B cell (primary cell): ENCODE measurements around the gene AKR1B15. TPM values are rescaled to one million over a fixed set of nuclear protein-coding genes. Genes with fewer than 3 reads are reported as not detected.

Experiments used
- ATAC-seq: fragments of 200-7000 bp; cut with Tn5 transposase; one replicate; pipeline ENCODE4 v1.10.0; 2021; ENCODE audit warnings: low read depth, mild to moderate bottlenecking, moderate number of reproducible peaks, moderate library complexity
- CTCF ChIA-PET: fragments of 350-600 bp; sonication (Branson Sonifier 250); formaldehyde crosslinking; loops from one replicate; lab custom pipeline; 2021; ENCODE audit warnings: antibody characterized with exemption, inconsistent platforms; lab: Charles Lee
- POLR2A ChIA-PET: fragments of 350-600 bp; sonication (Branson Sonifier 250); formaldehyde crosslinking; loops from one replicate; lab custom pipeline; 2021; ENCODE audit warnings: antibody characterized with exemption; lab: Charles Lee
- DNase-seq: peaks from one replicate; pipeline ENCODE4 v3.0.0; 2013
- H2AFZ ChIP-seq: 2 replicates; pipeline ENCODE4 v1.6.1; 2012; ENCODE audit warnings: mild to moderate bottlenecking, low read depth, low read length; ENCODE audit not compliant: insufficient read depth, poor library complexity, severe bottlenecking
- H3K27ac ChIP-seq, 2 donors: 1 replicate in 1 of 2; 2 replicates in 1 of 2; pipeline ENCODE4 v1.5.1; 2012 to 2013; ENCODE audit warnings: low read length in 2 of 2, mild to moderate bottlenecking in 2 of 2, moderate library complexity in 1 of 2
- H3K27me3 ChIP-seq, 4 experiments: fragments of 200-600 bp in 1 of 4; sonication (generic) in 1 of 4; replicated peaks in 1 of 4; 1 replicate in 2 of 4; 2 replicates in 2 of 4; pipeline versions ENCODE4 v1.6.1 to v1.7.0; 2013 to 2016; ENCODE audit warnings: low read length in 3 of 4, mild to moderate bottlenecking in 2 of 4, mixed read lengths in 1 of 4, moderate library complexity in 1 of 4; ENCODE audit not compliant: insufficient read depth in 4 of 4, control insufficient read depth in 3 of 4; ENCODE audit errors: control extremely low read depth in 1 of 4
- H3K36me3 ChIP-seq, 2 experiments: replicated peaks in 1 of 2; 1 replicate in 1 of 2; 2 replicates in 1 of 2; pipeline versions ENCODE4 v1.6.1 to v1.7.1; 2013; ENCODE audit warnings: low read length in 1 of 2; ENCODE audit not compliant: insufficient read depth in 2 of 2, control insufficient read depth in 1 of 2; ENCODE audit errors: control extremely low read depth in 1 of 2, extremely low read depth in 1 of 2
- H3K4me1 ChIP-seq, 2 donors: fragments of 200-600 bp in 1 of 2; sonication (generic) in 1 of 2; 1 replicate in 1 of 2; 2 replicates in 1 of 2; pipeline versions ENCODE4 v1.5.1 to v1.6.1; 2013 to 2017; ENCODE audit warnings: low read length in 2 of 2; ENCODE audit not compliant: control insufficient read depth in 2 of 2, insufficient read depth in 2 of 2
- H3K4me2 ChIP-seq: replicated peaks from 2 replicates; pipeline ENCODE3; 2012; ENCODE audit warnings: mild to moderate bottlenecking, low read depth, low read length; ENCODE audit not compliant: poor library complexity, severe bottlenecking
- H3K4me3 ChIP-seq, 5 experiments: fragments of 200-600 bp in 1 of 5; sonication (generic) in 1 of 5; 1 replicate in 3 of 5; 2 replicates in 2 of 5; pipeline versions ENCODE4 v1.5.1 to v1.7.0; 2011 to 2016; ENCODE audit warnings: low read length in 4 of 5, mild to moderate bottlenecking in 4 of 5, low read depth in 2 of 5, control low read depth in 1 of 5, moderate library complexity in 1 of 5; ENCODE audit not compliant: insufficient read depth in 1 of 5; ENCODE audit errors: control extremely low read depth in 1 of 5, extremely low read depth in 1 of 5
- H3K79me2 ChIP-seq: fragments of 200-600 bp; sonication (generic); one replicate; pipeline ENCODE4 v1.6.0; 2016; ENCODE audit warnings: low read length; ENCODE audit not compliant: control insufficient read depth, insufficient read depth
- H3K9ac ChIP-seq: fragments of 200-600 bp; sonication (generic); 2 replicates; pipeline ENCODE4 v1.6.1; 2017; ENCODE audit warnings: mild to moderate bottlenecking, low read length, moderate library complexity
- H3K9me3 ChIP-seq, 3 donors: one replicate each; pipeline versions ENCODE4 v1.6.1 to v1.7.1; 2013; ENCODE audit warnings: low read length in 2 of 3; ENCODE audit not compliant: control insufficient read depth in 2 of 3, insufficient read depth in 1 of 3; ENCODE audit errors: control extremely low read depth in 1 of 3
- H4K20me1 ChIP-seq: 2 replicates; pipeline ENCODE4 v1.6.0; 2012; ENCODE audit warnings: mild to moderate bottlenecking, low read length; ENCODE audit not compliant: insufficient read depth, control insufficient read depth, poor library complexity, severe bottlenecking
- H3K27ac Mint-ChIP-seq: one replicate; pipeline ENCODE4 v1.8.0; 2021; ENCODE audit warnings: mixed read lengths
- H3K27me3 Mint-ChIP-seq: one replicate; pipeline ENCODE4 v1.8.0; 2021; ENCODE audit warnings: mixed read lengths
- H3K4me1 Mint-ChIP-seq: one replicate; pipeline ENCODE4 v1.8.0; 2021; ENCODE audit warnings: mixed read lengths
- H3K4me3 Mint-ChIP-seq: one replicate; pipeline ENCODE4 v1.8.0; 2021; ENCODE audit warnings: mixed read lengths
- H3K9me3 Mint-ChIP-seq: one replicate; pipeline ENCODE4 v1.8.0; 2022; ENCODE audit warnings: mixed read lengths; ENCODE audit not compliant: insufficient read depth
- CTCF ChIP-seq: fragments of 200-600 bp; IDR thresholded peaks from one replicate; pipeline ENCODE4 v1.8.0; 2022; ENCODE audit warnings: antibody characterized with exemption, mild to moderate bottlenecking
- EZH2 ChIP-seq: IDR thresholded peaks from 2 replicates; pipeline ENCODE4 v1.6.1; 2012; ENCODE audit warnings: borderline replicate concordance, low read depth, mild to moderate bottlenecking, moderate library complexity, low read length; ENCODE audit not compliant: insufficient read depth, poor library complexity, severe bottlenecking
- WGBS: methylation state at CpG from one replicate; pipeline ENCODE4 v1.1.5; 2013; ENCODE audit warnings: missing lambda C conversion rate; ENCODE audit not compliant: insufficient coverage; 5-methylcytosine and 5-hydroxymethylcytosine counted together
- intact Hi-C: fragments of 100-400 bp; cut with micrococcal nuclease; formaldehyde crosslinking; loops from one replicate; pipeline ENCODE4 v1.10.0; 2022
- polyA minus RNA-seq: library from RNA; depleted of rRNA, polyadenylated mRNA; stranded (reverse); fragments of >200 nt; gene quantifications from 2 replicates; pipeline ENCODE4 v1.2.3, GENCODE V29; 2012
- polyA plus RNA-seq: library from polyadenylated mRNA; depleted of rRNA; stranded (reverse); fragments of >200 nt; gene quantifications from 2 replicates; pipeline ENCODE4 v1.2.3, GENCODE V29; 2012
- total RNA-seq, 2 donors: library from RNA; stranded (reverse); fragments of 120-200 nt in 1 of 2; gene quantifications; 1 replicate in 1 of 2; 2 replicates in 1 of 2; pipeline versions ENCODE4 v1.2.3 to v1.2.4, GENCODE V29; 2013 to 2022

AKR1B15 gene
- not detected in 2 replicates for total RNA-seq
- not detected for total RNA-seq (2013)
- polyA plus RNA-seq, result not detected in 2 replicates
- polyA minus RNA-seq, result not detected in 2 replicates

- no peaks in the 10 kb centered on the region for H4K20me1 ChIP-seq
- no peaks in the 10 kb centered on the region for H3K36me3 ChIP-seq
- H3K4me2 ChIP-seq, result peak within 1 kb of the TSS; percentile 62
- H3K27me3 Mint-ChIP-seq, result peaks cover 42% of the 10 kb centered on the region
- CTCF ChIA-PET, result interaction anchor here (0.6 to 9.7 kb wide), 11 partner anchors 9 to 787 kb away, joined by 3 to 143 read pairs (median 3); no protein-coding TSS in a partner anchor
- TF ChIP-seq EZH2 (no peak), CTCF (no peak)
- no peaks in the 10 kb centered on the region for H3K79me2 ChIP-seq
- DNase-seq (no peak), ATAC-seq (no peak)
- no peaks in the 10 kb centered on the region for H3K9me3 ChIP-seq
- no peak within 1 kb of the TSS for H3K4me3 Mint-ChIP-seq
- H3K4me1 ChIP-seq, result peaks cover 3 to 5% of the 10 kb centered on the region in 2 donors
- no peak within 1 kb of the TSS for H3K9ac ChIP-seq
- no peaks in the 10 kb centered on the region for H3K27me3 ChIP-seq
- intact Hi-C loops, result loop anchor here (10.0 kb wide), 1 partner anchor 406 kb away; no protein-coding TSS in a partner anchor
- H3K27ac Mint-ChIP-seq, result no peak within 1 kb of the TSS
- no peak within 1 kb of the TSS for H3K4me3 ChIP-seq
- H2AFZ ChIP-seq, result peak within 1 kb of the TSS; percentile 56
- no peaks in the 10 kb centered on the region for H3K9me3 Mint-ChIP-seq
- WGBS, result 72% methylated on average over 14 of the region's 14 CpGs
- H3K4me1 Mint-ChIP-seq, result peaks cover 4% of the 10 kb centered on the region
- no peak within 1 kb of the TSS for H3K27ac ChIP-seq
- POLR2A ChIA-PET, result no interaction called here
Observed at GRCh38 chr7:134548877-134549276, at the start of gene AKR1B15. AKR1B15 (plus strand) TSS chr7:134549110; CDS start chr7:134564620, 15,510 bp downstream.

- no peaks in the 10 kb centered on the region for H4K20me1 ChIP-seq
- Mint-ChIP-seq H3K4me1 (no peaks in the 10 kb centered on the region), H3K27ac (no peak overlapping the region), H3K4me3 (no peak overlapping the region), H3K27me3 (peaks cover 15% of the 10 kb centered on the region), H3K9me3 (no peaks in the 10 kb centered on the region)
- intact Hi-C loops, result no loop called here
- DNase-seq (no peak), ATAC-seq (no peak)
- no peak overlapping the region for H2AFZ ChIP-seq
- no peak overlapping the region for H3K4me3 ChIP-seq
- H3K4me2 ChIP-seq, result no peak overlapping the region
- no peaks in the 10 kb centered on the region for H3K4me1 ChIP-seq
- H3K9ac ChIP-seq, result no peak overlapping the region
- H3K36me3 ChIP-seq, result no peaks in the 10 kb centered on the region
- no peak overlapping the region for H3K27ac ChIP-seq
- H3K27me3 ChIP-seq, result peaks cover 0 to 6% (median 2%) of the 10 kb centered on the region in 4 experiments
- H3K9me3 ChIP-seq, result no peaks in the 10 kb centered on the region
- H3K79me2 ChIP-seq, result no peaks in the 10 kb centered on the region
- POLR2A ChIA-PET, result no interaction called here
- CTCF ChIA-PET, result interaction anchor here (1.0 to 1.3 kb wide), 3 partner anchors 9 to 14 kb away, joined by 5 to 6 read pairs (median 5); no protein-coding TSS in a partner anchor
- WGBS, result 90% methylated on average over 2 of the region's 2 CpGs
- TF ChIP-seq CTCF (no peak), EZH2 (no peak)
Observed at GRCh38 chr7:134500406-134500805, 48.5 kb upstream of the AKR1B15 start.
